Tibial artery (tissue), 4 donors: ENCODE results near the gene CSTPP1.

ENCODE experiments used
- DNase-seq, 2 donors: peaks; one replicate each; pipeline ENCODE4 v3.0.0-alpha.2; 2019
- H3K27ac ChIP-seq, 2 donors: fragments of 200-600 bp; sonication (generic) in 1 of 2; 1 replicate in 1 of 2; 2 replicates in 1 of 2; pipeline ENCODE4 v1.5.1; 2018 to 2019; ENCODE audit warnings: mild to moderate bottlenecking in 1 of 2
- H3K27me3 ChIP-seq, 2 donors: fragments of 200-600 bp; sonication (generic) in 1 of 2; one replicate each; pipeline versions ENCODE4 v1.5.1 to v1.6.0; 2016 to 2019
- H3K36me3 ChIP-seq, 3 donors: fragments of 200-600 bp; sonication (generic) in 2 of 3; one replicate each; pipeline ENCODE4 v1.5.1; 2016 to 2019; ENCODE audit warnings: mild to moderate bottlenecking in 2 of 3
- H3K4me1 ChIP-seq, 4 donors: fragments of 200-600 bp; sonication (generic) in 2 of 4; 1 replicate in 3 of 4; 2 replicates in 1 of 4; pipeline ENCODE4 v1.5.1; 2016 to 2019
- H3K4me3 ChIP-seq, 2 donors: fragments of 200-600 bp; sonication (generic) in 1 of 2; 1 replicate in 1 of 2; 2 replicates in 1 of 2; pipeline ENCODE4 v1.5.1; 2018 to 2019; ENCODE audit warnings: mild to moderate bottlenecking in 2 of 2
- H3K9me3 ChIP-seq, 3 donors: fragments of 200-600 bp; sonication (generic) in 1 of 3; one replicate each; pipeline ENCODE4 v1.5.1; 2016 to 2019
- CTCF ChIP-seq, 2 experiments: fragments of 200-600 bp in 1 of 2; fragments of 450-650 bp in 1 of 2; IDR thresholded peaks; one replicate each; pipeline ENCODE4 v1.5.1; 2017 to 2019; ENCODE audit warnings: antibody characterized with exemption in 2 of 2, mild to moderate bottlenecking in 1 of 2, moderate library complexity in 1 of 2
- intact Hi-C: fragments of 100-400 bp; cut with DNase I; formaldehyde crosslinking; loops from one replicate; pipeline ENCODE4 v1.15.0; 2023; ENCODE audit warnings: low total_unique reads

Gene CSTPP1

GRCh38 chr11:46963844-46964243 is 27.3 kb downstream of the CSTPP1 start:
- no peak for TF ChIP-seq CTCF (IDR thresholded peaks at IDR 0.05)
- H3K9me3 ChIP-seq: no peaks in the 10 kb centered on the region
- H3K27ac ChIP-seq: no peak overlapping the region
- DNase-seq: no peak
- no peaks in the 10 kb centered on the region for H3K27me3 ChIP-seq
- no peaks in the 10 kb centered on the region for H3K4me1 ChIP-seq
- no peaks in the 10 kb centered on the region for H3K36me3 ChIP-seq
- intact Hi-C loops: no loop called here
- H3K4me3 ChIP-seq: no peak overlapping the region

- Histone ChIP-seq H3K4me3 (no peak overlapping the region), H3K9me3 (no peaks in the 10 kb centered on the region), H3K36me3 (no peaks in the 10 kb centered on the region), H3K27ac (no peak overlapping the region), H3K27me3 (no peaks in the 10 kb centered on the region), H3K4me1 (no peaks in the 10 kb centered on the region)
- intact Hi-C loops: no loop called here
- no peak for TF ChIP-seq CTCF (IDR thresholded peaks at IDR 0.05)
- DNase-seq: no peak
These were observed 30.2 kb downstream of the CSTPP1 start for GRCh38 chr11:46966773-46967172.

GRCh38 chr11:46967962-46968361 is 31.4 kb downstream of the CSTPP1 start:
- TF ChIP-seq CTCF (IDR thresholded peaks at IDR 0.05): no peak
- Histone ChIP-seq H3K27ac (no peak overlapping the region), H3K4me3 (no peak overlapping the region), H3K4me1 (no peaks in the 10 kb centered on the region), H3K9me3 (no peaks in the 10 kb centered on the region), H3K36me3 (no peaks in the 10 kb centered on the region), H3K27me3 (no peaks in the 10 kb centered on the region)
- intact Hi-C loops: no loop called here
- DNase-seq: no peak

GRCh38 chr11:46969379-46969778 is 32.8 kb downstream of the CSTPP1 start:
- no peak overlapping the region for H3K27ac ChIP-seq
- intact Hi-C loops: no loop called here
- DNase-seq: no peak

GRCh38 chr11:46970913-46971625 is 34.5 kb downstream of the CSTPP1 start:
- no peak for DNase-seq
- Histone ChIP-seq H3K4me3 (no peak overlapping the region), H3K4me1 (no peaks in the 10 kb centered on the region), H3K27me3 (no peaks in the 10 kb centered on the region), H3K9me3 (no peaks in the 10 kb centered on the region), H3K36me3 (no peaks in the 10 kb centered on the region), H3K27ac (no peak overlapping the region)
- intact Hi-C loops: no loop called here
- TF ChIP-seq CTCF (IDR thresholded peaks at IDR 0.05): no peak

More at GRCh38 chr11:46969379-46969778, 32.8 kb downstream of the CSTPP1 start:
- no peaks in the 10 kb centered on the region for H3K9me3 ChIP-seq
- no peaks in the 10 kb centered on the region for H3K4me1 ChIP-seq
- no peak for TF ChIP-seq CTCF (IDR thresholded peaks at IDR 0.05)
- H3K4me3 ChIP-seq: no peak overlapping the region
- H3K36me3 ChIP-seq: no peaks in the 10 kb centered on the region
- H3K27me3 ChIP-seq: no peaks in the 10 kb centered on the region

- H3K36me3 ChIP-seq: no peaks in the 10 kb centered on the region
- no peak overlapping the region for H3K27ac ChIP-seq
- DNase-seq: no peak
- H3K27me3 ChIP-seq: no peaks in the 10 kb centered on the region
- H3K4me1 ChIP-seq: no peaks in the 10 kb centered on the region
- no peak for TF ChIP-seq CTCF (IDR thresholded peaks at IDR 0.05)
- H3K9me3 ChIP-seq: no peaks in the 10 kb centered on the region
- H3K4me3 ChIP-seq: no peak overlapping the region
- intact Hi-C loops: no loop called here
These were observed 35.8 kb downstream of the CSTPP1 start for GRCh38 chr11:46972343-46972742.
